Measurements from ENCODE around the gene LHPP.

Gene LHPP

GRCh38 chr10:124521429-124521871, 59.8 kb downstream of the LHPP start:
- no peak for DNase-seq (ENCODE audit: low read depth in 2 of 2)

GRCh38 chr10:124522131-124522932, 60.7 kb downstream of the LHPP start:
- DNase-seq (ENCODE audit: low read depth in 2 of 2): no peak

- no peak for DNase-seq (ENCODE audit: low read depth in 2 of 2)
These were observed 61.6 kb downstream of the LHPP start for GRCh38 chr10:124522933-124523871.

GRCh38 chr10:124523901-124524300, 62.3 kb downstream of the LHPP start:
- no peak for DNase-seq (ENCODE audit: low read depth in 2 of 2)

- no peak for DNase-seq (ENCODE audit: low read depth in 2 of 2)
These were observed 63.5 kb downstream of the LHPP start for GRCh38 chr10:124524991-124525653.

- DNase-seq (ENCODE audit: low read depth in 2 of 2): no peak
These were observed 64.4 kb downstream of the LHPP start for GRCh38 chr10:124525751-124526600.

GRCh38 chr10:124526621-124527267, 65.1 kb downstream of the LHPP start:
- no peak for DNase-seq (ENCODE audit: low read depth in 2 of 2)

GRCh38 chr10:124527874-124528395, 66.3 kb downstream of the LHPP start:
- no peak for DNase-seq (ENCODE audit: low read depth in 2 of 2)

GRCh38 chr10:124529661-124530214, 68.1 kb downstream of the LHPP start:
- no peak for DNase-seq (ENCODE audit: low read depth in 2 of 2)

GRCh38 chr10:124530215-124530665, 68.6 kb downstream of the LHPP start:
- peak; percentile 80 to 90 for DNase-seq (ENCODE audit: low read depth in 2 of 2)

GRCh38 chr10:124530816-124531215, 69.2 kb downstream of the LHPP start:
- no peak for DNase-seq (ENCODE audit: low read depth in 2 of 2)

GRCh38 chr10:124532106-124532641, 70.6 kb downstream of the LHPP start:
- no peak for DNase-seq (ENCODE audit: low read depth in 2 of 2)

GRCh38 chr10:124532788-124533187, 71.2 kb downstream of the LHPP start:
- DNase-seq (ENCODE audit: low read depth in 2 of 2): no peak

GRCh38 chr10:124533266-124533665, 71.6 kb downstream of the LHPP start:
- DNase-seq (ENCODE audit: low read depth in 2 of 2): no peak

- no peak for DNase-seq (ENCODE audit: low read depth in 2 of 2)
These were observed 72.7 kb downstream of the LHPP start for GRCh38 chr10:124534231-124534798.

- DNase-seq (ENCODE audit: low read depth in 2 of 2): no peak
These were observed 73.4 kb downstream of the LHPP start for GRCh38 chr10:124534826-124535601.

- no peak for DNase-seq (ENCODE audit: low read depth in 2 of 2)
These were observed 74.3 kb downstream of the LHPP start for GRCh38 chr10:124535731-124536495.
